ENCODE measurements around the gene KCTD5. TPM values are rescaled to one million over a fixed set of nuclear protein-coding genes. Genes with fewer than 3 reads are reported as not detected.
"Not testable (repeated sequence)": the region's sequence is repeated elsewhere in the genome, so short reads cannot be mapped to it uniquely, and the experiment has no call there.

The KCTD5 gene
- total and polyA plus RNA-seq, 2 experiments from 2014 or later: 31.5 to 32.2 TPM

- Histone ChIP-seq H3K27ac (peak overlapping the region; percentile 80), H3K79me2 (peaks cover 30% of the 10 kb centered on the region)
- WGBS (ENCODE audit: low lambda C conversion rate, missing lambda C conversion rate): 70% methylated on average over 4 of the region's 4 CpGs
- H3K9me2 ChIP-seq (replicated peaks; ENCODE audit: insufficient read depth); H3K4me3 ChIP-seq; H2AFZ ChIP-seq; H3K36me3 ChIP-seq (replicated peaks; ENCODE audit: insufficient read depth, low read depth); H3K4me2 ChIP-seq; H4K20me1 ChIP-seq (ENCODE audit: insufficient read depth, poor library complexity, severe bottlenecking); H3K4me1 ChIP-seq (ENCODE audit: insufficient read depth); H3K27me3 ChIP-seq; H3K9me3 ChIP-seq (ENCODE audit: low read depth): not testable (repeated sequence)
- DNase-seq (ENCODE audit: low spot score): peak; percentile 15
These were observed 2.4 kb upstream of the KCTD5 start for GRCh38 chr16:2679902-2680301.

GRCh38 chr16:2680360-2680759 is 2.0 kb upstream of the KCTD5 start:
- Histone ChIP-seq H3K27ac (peak overlapping the region; percentile 80), H3K79me2 (peaks cover 30% of the 10 kb centered on the region)
- H3K9me3 ChIP-seq (ENCODE audit: low read depth); H3K4me2 ChIP-seq; H2AFZ ChIP-seq; H3K4me3 ChIP-seq; H4K20me1 ChIP-seq (ENCODE audit: insufficient read depth, poor library complexity, severe bottlenecking); H3K9me2 ChIP-seq (replicated peaks; ENCODE audit: insufficient read depth); H3K4me1 ChIP-seq (ENCODE audit: insufficient read depth); H3K36me3 ChIP-seq (replicated peaks; ENCODE audit: insufficient read depth, low read depth); H3K27me3 ChIP-seq: not testable (repeated sequence)
- DNase-seq (ENCODE audit: low spot score): peak; percentile 4
- WGBS (ENCODE audit: low lambda C conversion rate, missing lambda C conversion rate): 91% methylated on average over 8 of the region's 8 CpGs

- H3K27ac ChIP-seq: peak overlapping the region; percentile 85
- not testable (repeated sequence) for H3K9me3 ChIP-seq (ENCODE audit: low read depth); DNase-seq (ENCODE audit: low spot score); H3K4me1 ChIP-seq (ENCODE audit: insufficient read depth); H3K9me2 ChIP-seq (replicated peaks; ENCODE audit: insufficient read depth); H3K36me3 ChIP-seq (replicated peaks; ENCODE audit: insufficient read depth, low read depth); H3K27me3 ChIP-seq
- H2AFZ ChIP-seq: peak overlapping the region; percentile 68
- peak overlapping the region; percentile 95 for H3K4me2 ChIP-seq
- H3K79me2 ChIP-seq: peaks cover 44% of the 10 kb centered on the region
- 16% methylated on average over 13 of the region's 13 CpGs for WGBS (ENCODE audit: low lambda C conversion rate, missing lambda C conversion rate)
- H3K4me3 ChIP-seq: peak overlapping the region; percentile 87
- H4K20me1 ChIP-seq (ENCODE audit: insufficient read depth, poor library complexity, severe bottlenecking): peaks cover 12% of the 10 kb centered on the region
These were observed 718 bp downstream of the KCTD5 start for GRCh38 chr16:2683041-2683440.

- H3K4me3 ChIP-seq; H3K27me3 ChIP-seq; H3K9me3 ChIP-seq (ENCODE audit: low read depth); H2AFZ ChIP-seq; H3K9me2 ChIP-seq (replicated peaks; ENCODE audit: insufficient read depth); H3K36me3 ChIP-seq (replicated peaks; ENCODE audit: insufficient read depth, low read depth); H3K27ac ChIP-seq; DNase-seq (ENCODE audit: low spot score); H3K4me1 ChIP-seq (ENCODE audit: insufficient read depth); H3K4me2 ChIP-seq: not testable (repeated sequence)
- Histone ChIP-seq H3K79me2 (peaks cover 60% of the 10 kb centered on the region), H4K20me1 (ENCODE audit: insufficient read depth, poor library complexity, severe bottlenecking) (peaks cover 18% of the 10 kb centered on the region)
- WGBS (ENCODE audit: low lambda C conversion rate, missing lambda C conversion rate): no CpG with 5 or more reads among the region's 9 CpGs
These were observed 3.8 kb downstream of the KCTD5 start for GRCh38 chr16:2686075-2686474.

- Histone ChIP-seq H3K79me2 (peaks cover 60% of the 10 kb centered on the region), H3K9me2 (replicated peaks; ENCODE audit: insufficient read depth) (no peaks in the 10 kb centered on the region), H3K4me2 (no peak overlapping the region), H3K4me1 (ENCODE audit: insufficient read depth) (no peaks in the 10 kb centered on the region), H3K27me3 (no peaks in the 10 kb centered on the region), H3K9me3 (ENCODE audit: low read depth) (no peaks in the 10 kb centered on the region), H3K36me3 (replicated peaks; ENCODE audit: insufficient read depth, low read depth) (no peaks in the 10 kb centered on the region), H2AFZ (no peak overlapping the region), H3K4me3 (no peak overlapping the region), H4K20me1 (ENCODE audit: insufficient read depth, poor library complexity, severe bottlenecking) (peaks cover 24% of the 10 kb centered on the region), H3K27ac (no peak overlapping the region)
- TF ChIP-seq EZH2phosphoT487 (IDR thresholded peaks at IDR 0.05; ENCODE audit: low read depth, severe bottlenecking, unreplicated experiment) (no peak), EZH2 (IDR thresholded peaks at IDR 0.05; ENCODE audit: borderline replicate concordance) (no peak), CTCF (IDR thresholded peaks at IDR 0.05; ENCODE audit: poor library complexity) (no peak)
- 94% methylated on average over 20 of the region's 20 CpGs for WGBS (ENCODE audit: low lambda C conversion rate, missing lambda C conversion rate)
- DNase-seq (ENCODE audit: low spot score): no peak
These were observed 4.7 kb downstream of the KCTD5 start for GRCh38 chr16:2686912-2687507.

Data from hepatocyte (in vitro differentiated cells).